DMS114 treated with DMSO at 0.1 percent for 48 hours (cell line): ENCODE data around the gene PTRHD1.
"Not testable (repeated sequence)": the region's sequence is repeated elsewhere in the genome, so short reads cannot be mapped to it uniquely, and the experiment has no call there.

Experiments used
- DNase-seq: peaks from one replicate; lab custom pipeline; 2025; ENCODE audit not compliant: unreplicated experiment; lab: John Stamatoyannopoulos, UW

Gene PTRHD1

GRCh38 chr2:24792874-24793760, at the start of gene PTRHD1, which contains the start of gene CENPO:
Gene PTRHD1 (minus strand): TSS chr2:24793391. CDS start chr2:24793377, 14 bp downstream.
Gene CENPO (plus strand): TSS chr2:24793425. CDS start chr2:24793920, 495 bp downstream.
- peak; percentile 94 for DNase-seq

- no peak for DNase-seq
Observed at GRCh38 chr2:24842081-24843050, 49.2 kb upstream of the PTRHD1 start.

GRCh38 chr2:24840962-24841945, 48.1 kb upstream of the PTRHD1 start:
- no peak for DNase-seq

GRCh38 chr2:24840164-24840869, 47.1 kb upstream of the PTRHD1 start:
- DNase-seq: no peak

GRCh38 chr2:24839729-24840128, 46.5 kb upstream of the PTRHD1 start:
- no peak for DNase-seq

GRCh38 chr2:24838541-24838940, 45.4 kb upstream of the PTRHD1 start:
- no peak for DNase-seq

- DNase-seq: no peak
Observed at GRCh38 chr2:24837996-24838513, 44.9 kb upstream of the PTRHD1 start.

- no peak for DNase-seq
Observed at GRCh38 chr2:24836706-24837105, 43.5 kb upstream of the PTRHD1 start.

GRCh38 chr2:24836206-24836605, 43.0 kb upstream of the PTRHD1 start:
- DNase-seq: no peak

- not testable (repeated sequence) for DNase-seq
Observed at GRCh38 chr2:24835411-24835810, 42.2 kb upstream of the PTRHD1 start.

GRCh38 chr2:24834733-24835395, 41.7 kb upstream of the PTRHD1 start:
- DNase-seq: no peak

- no peak for DNase-seq
Observed at GRCh38 chr2:24833821-24834732, 40.9 kb upstream of the PTRHD1 start.

GRCh38 chr2:24832931-24833701, 39.9 kb upstream of the PTRHD1 start:
- DNase-seq: no peak

- DNase-seq: no peak
Observed at GRCh38 chr2:24832521-24832920, 39.3 kb upstream of the PTRHD1 start.

- no peak for DNase-seq
Observed at GRCh38 chr2:24832073-24832461, 38.9 kb upstream of the PTRHD1 start.

- no peak for DNase-seq
Observed at GRCh38 chr2:24831221-24832072, 38.3 kb upstream of the PTRHD1 start.
